HG03280 (cell line): ENCODE data around the gene CRHR1.

ENCODE experiments used
- ATAC-seq: cut with Tn5 transposase; IDR thresholded peaks from one replicate; pipeline ENCODE4 v1.9.1; 2021; ENCODE audit warnings: mild to moderate bottlenecking, moderate library complexity; ENCODE audit not compliant: unreplicated experiment

CRHR1 gene

DNA sequence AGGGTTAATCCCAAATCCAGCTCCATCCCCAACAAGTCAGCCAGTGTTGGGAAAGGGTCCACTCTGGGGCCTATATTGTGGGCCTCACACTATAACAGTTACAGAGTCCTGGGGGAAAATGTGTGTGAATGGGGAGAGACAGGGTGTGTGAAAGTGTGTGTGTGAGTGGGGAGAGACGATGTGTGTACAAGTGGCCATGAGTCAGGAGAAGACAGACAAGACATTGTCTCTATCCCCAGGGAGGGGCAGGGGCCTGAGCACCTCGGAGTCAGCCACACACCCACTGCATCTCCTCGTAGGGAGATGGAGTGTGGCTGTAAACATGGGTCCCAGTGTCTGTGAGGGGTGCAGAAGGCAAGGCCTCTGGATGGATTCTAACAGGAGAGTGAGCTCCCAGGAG, 2.9 kb downstream of the CRHR1 start:
- ATAC-seq: no peak

DNA sequence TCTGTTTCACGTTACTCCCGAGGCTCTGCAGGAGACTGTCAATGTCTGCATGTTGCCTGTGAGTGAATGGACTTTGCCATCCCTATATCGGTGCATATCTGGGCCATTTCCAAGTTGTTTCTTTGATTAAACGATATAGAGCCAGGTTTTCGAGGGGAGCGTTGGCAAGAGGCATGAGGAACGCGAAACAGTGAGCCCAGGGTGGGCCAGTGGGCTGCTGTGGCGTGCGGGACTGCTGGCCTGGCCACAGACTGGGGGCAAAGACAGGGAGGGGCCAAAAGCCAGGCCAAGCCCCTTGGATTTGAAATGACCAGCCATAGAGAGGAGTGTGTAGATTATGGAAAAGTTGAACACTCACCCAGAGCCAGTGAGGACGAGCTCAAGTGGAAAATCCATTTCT, 3.5 kb downstream of the CRHR1 start:
- ATAC-seq: no peak

DNA sequence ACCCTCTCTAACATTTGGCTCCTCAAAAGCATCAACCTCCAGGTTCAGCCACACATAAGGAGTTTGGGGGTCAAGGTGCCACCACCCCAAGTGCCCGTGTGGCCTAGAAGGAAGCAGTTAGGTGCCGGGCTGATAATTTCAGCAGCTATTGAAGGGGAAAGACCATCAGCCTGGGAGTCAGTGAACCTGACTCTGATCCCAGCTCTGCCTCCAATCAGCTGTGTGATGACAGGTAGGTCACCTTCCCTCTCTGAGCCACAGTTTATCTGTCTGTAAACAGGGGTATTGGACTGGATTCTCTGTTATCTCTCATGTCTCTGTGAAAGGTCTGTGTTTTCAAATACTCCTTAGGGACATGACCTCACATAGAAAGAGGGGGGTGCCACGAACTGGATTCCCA, 3.9 kb downstream of the CRHR1 start:
- no peak for ATAC-seq

DNA sequence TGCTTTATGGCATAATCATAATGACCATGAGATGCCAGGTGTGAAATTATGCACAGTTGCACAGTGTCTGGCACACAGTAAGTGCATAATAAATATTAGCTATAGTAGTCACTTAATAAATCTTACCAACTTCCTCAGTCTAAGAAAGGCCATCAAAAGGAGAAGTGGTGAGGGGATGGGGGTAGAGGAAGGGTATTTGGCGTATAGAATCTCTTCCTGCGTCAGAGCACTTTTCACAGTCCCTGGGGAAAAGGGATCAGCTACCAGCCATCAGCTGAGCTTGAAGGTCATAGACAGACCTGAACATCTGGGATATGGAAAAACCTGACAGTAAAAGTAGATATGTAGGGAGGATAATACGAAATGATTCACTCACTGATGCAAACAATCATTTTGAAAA, 5.8 kb downstream of the CRHR1 start:
- no peak for ATAC-seq

DNA sequence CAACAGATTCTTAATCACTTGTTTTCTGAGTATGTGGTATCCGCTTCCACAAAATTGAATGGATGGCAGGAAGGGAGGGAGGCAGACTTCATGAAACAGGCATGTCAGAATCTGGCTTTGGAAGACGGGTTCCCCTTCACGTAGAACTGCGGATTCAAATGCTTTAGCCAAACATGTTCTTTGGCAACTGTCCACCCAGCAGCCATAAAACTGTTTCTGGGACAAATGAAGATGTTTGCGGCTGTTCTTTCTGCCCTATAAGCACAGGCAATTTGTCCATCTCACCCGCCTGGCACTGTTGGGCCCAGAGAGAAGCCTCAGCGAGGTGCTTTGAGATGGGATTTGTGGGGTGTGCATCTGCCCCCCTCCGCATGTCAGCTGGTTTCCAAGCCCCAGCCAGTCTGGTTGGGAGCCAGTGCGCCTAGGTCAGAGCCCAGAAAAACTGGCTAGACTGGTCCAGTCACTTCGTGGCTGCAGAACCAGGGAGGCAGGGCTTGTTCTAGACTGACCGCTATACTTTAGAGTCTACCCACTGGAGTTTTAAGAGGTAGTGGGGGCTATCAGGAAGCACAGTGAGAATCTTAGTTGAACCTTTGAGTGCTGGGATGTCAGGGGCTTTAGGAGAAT, 6.3 kb downstream of the CRHR1 start:
- no peak for ATAC-seq

DNA sequence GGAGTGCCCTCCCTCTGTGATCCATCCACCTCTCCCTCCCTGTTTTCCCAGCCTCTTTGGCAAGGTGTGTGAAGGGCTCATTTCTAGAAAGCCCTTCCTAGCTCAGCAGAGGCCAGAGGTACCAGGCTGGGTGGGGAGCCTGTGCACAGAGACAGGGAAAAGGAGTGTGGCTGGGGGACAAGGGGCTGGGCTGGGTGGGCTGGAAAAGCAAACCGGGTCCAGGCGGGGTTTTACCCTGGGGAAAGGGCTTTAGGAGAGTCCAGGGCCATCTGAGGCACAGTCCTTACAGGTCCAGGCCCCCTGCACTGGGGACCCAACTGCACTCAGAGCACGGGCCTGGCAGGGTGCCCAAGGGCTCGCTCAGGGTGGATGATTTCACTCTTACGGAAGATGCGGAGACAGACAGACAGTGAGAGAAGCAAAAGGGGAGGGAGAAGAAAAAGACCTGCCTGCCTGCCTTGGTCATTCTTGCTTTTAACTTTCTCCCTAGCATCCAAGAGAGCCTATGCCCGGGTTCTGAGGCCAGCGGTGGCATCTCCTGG, 7.0 kb downstream of the CRHR1 start:
- ATAC-seq: no peak

DNA sequence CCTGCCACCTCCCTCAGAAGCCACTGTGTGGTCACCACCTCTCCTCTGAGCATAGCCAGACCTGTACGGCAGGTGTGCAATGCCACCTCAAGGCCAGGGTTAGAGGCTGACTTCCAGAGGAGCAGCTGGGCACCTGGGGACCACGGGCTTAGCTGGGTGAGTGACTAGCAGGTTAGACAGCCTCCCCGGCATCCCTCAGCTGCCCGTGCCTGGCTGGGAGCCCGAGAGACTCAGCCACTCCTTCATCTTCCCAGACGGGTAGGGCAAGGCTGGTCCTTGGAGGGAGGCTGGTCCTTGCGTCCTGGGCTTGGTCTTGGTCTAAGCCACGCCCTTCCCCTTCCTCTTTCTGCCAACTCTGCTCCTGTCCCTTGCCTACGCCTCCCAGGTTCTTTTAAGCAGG, 7.8 kb downstream of the CRHR1 start:
- no peak for ATAC-seq

DNA sequence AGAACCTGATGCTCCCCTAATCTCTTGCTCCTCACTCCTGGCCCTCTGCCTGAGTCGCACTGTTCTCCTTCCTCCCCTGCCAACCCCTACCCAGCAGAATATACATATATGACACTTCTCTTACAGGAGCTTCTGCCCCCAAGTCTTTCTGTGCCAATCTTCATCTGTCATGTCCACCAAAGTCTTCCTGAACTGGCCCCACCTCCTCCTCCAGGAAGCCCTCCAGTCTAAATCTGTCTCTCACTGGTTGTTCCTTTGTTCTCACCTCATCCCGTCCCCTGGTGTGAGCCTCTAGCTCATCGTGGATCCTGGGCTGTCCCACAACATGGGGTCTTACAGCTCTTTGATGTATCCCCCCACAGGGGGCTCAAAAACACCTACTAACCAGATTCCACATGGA, 8.3 kb downstream of the CRHR1 start:
- ATAC-seq: no peak

DNA sequence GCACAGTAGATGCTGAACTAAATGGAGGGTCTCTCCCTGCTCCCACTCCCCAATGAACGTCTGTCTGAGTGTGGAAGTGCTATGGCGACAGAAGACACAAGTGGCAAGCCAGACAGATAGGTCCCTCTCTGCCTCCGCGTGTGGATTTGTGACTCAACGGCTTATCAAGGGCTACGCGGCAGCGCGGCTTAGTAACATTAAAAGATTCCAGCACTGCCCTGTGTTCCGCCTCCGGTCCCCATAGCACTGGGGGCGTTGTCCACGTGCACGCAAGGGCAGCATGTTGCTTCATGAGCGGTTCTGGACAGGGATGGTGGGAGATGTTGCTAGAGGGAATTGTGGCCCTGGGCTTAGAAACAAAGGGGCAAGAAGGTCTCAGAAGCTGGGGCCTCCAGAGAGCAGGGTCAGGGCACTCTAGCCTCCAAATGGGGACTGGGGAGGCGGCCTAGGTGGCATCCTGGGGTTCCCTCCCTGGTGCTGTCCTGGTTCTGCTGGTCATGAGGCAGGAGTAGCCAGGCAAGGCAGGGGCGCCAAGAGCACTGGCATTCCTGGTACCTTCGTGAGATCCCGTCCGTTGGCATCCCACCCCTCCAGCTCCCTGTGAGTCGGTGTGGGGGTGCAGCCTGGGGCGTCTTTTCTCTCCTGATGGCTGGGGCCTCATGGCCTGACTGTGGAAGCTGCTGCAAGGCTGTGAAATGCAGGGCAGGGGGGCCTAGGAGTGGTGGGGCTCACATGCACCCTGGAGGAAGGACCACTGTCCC, 9.1 kb downstream of the CRHR1 start:
- ATAC-seq: no peak

DNA sequence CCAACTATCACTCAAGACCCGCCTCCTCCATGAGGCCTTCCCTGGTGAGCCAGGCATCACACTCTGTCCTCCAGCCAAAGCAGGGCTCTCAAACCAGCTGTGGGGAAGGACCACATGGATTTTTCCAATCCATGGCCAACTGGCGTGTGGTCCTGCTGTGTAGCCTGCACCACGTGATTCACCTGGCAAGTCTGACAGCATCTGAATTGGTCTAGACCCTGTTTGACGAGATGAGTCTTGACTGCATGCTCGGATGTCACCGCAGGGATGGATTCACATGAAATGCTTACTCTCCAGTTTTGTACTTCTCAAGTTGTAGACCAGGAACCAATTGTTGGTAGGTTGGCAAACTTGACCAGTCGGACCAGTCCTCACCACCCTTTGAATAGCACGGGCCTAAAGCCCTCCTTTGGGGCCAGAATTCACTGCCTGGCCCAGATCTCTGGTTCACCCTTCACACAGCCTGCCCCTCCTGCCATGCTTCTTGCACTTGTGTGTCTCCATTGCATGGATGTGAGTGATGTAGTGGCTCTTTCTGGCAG, 9.9 kb downstream of the CRHR1 start:
- ATAC-seq: no peak

DNA sequence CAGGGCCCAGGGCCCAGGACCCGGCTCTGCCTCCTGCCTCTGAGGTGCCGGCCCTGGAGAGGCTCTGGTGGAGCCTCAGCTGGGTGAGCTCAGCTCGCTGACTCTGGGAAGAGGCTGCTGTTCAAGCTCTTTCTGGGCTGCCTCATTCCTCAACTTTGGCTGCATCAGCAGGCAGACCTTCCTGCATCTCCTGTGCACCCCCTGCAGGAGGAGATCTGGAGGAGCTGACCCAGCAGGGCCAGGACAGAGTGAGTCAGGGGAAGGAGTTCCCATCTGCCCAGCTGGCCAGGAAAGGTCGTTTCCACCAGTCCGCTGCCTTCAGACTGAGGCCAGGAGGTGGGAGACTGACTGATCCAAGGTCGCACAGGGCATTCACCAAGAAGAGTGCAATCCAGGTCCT, 10.7 kb downstream of the CRHR1 start:
- no peak for ATAC-seq

DNA sequence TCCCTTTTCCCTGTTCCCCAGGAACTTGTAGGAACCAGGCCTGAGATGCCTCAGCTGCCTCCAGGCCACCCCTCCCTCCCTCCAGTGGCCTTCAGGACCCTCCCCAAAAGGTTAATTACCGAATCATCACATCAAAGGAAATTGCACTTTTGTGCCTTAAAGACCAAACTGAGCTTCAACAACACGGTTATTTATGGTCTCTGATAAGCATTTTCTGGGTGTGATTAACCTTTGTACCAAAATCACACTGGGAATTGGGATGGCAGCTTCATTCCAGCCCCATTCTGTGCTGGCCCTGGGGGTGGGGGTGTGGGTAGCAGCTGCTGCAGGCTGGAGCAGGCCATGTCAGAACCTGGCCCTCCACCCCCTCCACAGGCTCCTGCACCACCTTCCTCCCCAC, 16.7 kb downstream of the CRHR1 start:
- ATAC-seq: no peak

DNA sequence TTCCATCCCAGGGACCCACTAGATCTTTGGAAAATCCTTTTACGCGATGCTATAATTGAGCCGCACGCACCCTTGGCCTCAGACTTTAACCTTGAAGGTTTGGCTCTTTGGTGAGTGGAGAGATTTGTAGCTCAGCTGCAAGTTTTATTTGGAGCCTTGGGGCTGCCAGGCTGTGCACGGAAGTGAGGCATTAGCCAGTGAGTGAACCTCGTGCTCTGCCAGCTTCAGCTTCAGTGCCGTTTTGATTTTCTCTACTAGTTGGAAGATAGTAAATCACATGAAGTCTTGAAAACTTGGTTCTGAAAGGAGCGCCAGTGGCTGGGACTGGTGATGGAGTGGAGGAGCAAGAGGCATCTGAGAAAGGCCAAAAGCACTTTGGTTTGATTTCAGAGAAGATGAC, 17.3 kb downstream of the CRHR1 start:
- ATAC-seq: no peak

DNA sequence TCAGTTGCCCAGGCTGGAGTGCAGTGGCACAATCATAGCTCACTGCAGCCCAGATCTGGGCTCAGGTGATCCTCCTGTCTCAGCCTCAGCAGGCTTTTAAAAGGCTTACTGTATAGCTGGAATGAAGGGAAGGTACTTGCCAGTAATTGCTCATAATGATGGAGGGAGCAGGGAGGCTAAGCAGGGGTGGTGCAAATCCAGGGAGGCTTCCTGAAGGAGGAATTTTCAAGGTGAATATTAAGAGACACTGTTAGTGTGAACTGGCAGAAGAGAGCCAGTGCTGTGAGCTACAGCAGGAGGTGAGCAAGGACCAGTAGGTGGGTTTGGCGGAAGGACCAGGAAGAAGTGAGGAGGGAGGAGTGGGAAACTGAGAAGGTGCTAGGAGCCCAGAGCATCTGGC, 24.7 kb downstream of the CRHR1 start:
- ATAC-seq: no peak

DNA sequence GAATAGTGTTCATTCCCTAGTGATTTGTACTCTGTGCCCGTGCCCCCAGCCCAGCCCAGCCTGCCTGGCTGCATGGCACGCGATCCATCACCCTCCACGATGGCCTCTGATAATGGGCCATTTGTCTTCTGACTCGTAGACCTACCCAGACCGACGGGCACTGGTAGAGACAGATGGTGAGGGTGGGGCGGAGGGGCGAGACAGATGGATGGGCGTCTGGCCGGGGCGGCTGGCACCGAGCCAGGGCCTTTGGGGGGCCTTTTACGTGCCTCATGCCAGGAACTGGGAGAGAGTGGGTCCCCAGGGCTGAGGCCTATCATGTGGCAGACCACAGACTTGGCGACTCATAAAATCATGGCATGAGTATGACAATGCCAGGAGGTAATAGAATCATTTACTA, 25.4 kb downstream of the CRHR1 start:
- no peak for ATAC-seq

DNA sequence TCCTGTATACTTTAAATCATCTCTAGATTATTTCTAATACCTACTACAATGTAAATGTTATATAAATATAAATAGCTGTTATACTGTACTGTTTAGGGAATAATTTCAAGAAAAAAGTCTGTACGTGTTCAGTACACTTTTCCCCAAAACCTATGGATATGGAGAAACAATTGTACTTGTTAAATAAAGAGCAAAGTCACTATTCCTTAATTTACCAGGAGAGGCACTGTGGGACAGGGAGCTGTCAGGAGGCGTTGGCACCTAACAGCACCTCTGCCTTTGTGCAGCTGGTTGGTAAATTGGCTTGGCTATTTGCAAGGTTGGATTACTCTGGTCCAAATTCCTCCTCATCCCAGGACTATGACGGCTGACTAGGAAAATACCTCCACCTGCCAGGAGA, 28.0 kb downstream of the CRHR1 start:
- ATAC-seq: no peak

DNA sequence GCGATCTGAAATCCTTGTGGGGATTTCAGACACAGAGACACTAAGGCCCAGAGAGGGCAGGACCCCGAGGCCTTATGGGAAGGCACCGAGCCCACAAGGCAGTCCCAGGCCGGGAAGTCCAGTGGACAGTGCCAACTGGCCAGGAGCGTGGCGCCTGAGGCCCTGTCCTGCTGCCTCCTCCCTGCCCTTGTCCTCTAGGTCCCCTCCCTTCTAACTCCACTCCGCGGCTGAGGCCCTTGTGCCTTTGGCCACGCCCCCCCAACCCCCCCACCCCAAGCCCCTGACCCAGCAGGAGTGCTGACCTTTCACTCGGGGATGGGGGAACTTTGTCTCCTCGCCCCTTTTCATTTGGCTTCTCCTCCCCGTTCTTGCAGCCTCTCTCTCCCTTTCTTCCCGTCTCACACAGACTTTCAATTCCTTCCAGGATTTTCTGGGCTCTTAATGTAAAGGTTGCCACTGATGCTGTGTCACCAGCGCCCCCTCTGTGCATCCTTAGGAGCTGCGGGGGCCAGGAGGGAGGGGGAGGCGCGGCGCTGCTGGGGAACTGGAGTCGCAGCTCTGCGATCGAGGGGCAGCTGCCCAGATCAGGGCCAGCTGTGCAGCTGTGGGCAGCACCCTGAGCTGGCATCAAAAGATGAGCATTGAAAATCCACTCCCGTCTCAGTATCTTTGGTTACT, 29.1 kb downstream of the CRHR1 start:
- no peak for ATAC-seq

DNA sequence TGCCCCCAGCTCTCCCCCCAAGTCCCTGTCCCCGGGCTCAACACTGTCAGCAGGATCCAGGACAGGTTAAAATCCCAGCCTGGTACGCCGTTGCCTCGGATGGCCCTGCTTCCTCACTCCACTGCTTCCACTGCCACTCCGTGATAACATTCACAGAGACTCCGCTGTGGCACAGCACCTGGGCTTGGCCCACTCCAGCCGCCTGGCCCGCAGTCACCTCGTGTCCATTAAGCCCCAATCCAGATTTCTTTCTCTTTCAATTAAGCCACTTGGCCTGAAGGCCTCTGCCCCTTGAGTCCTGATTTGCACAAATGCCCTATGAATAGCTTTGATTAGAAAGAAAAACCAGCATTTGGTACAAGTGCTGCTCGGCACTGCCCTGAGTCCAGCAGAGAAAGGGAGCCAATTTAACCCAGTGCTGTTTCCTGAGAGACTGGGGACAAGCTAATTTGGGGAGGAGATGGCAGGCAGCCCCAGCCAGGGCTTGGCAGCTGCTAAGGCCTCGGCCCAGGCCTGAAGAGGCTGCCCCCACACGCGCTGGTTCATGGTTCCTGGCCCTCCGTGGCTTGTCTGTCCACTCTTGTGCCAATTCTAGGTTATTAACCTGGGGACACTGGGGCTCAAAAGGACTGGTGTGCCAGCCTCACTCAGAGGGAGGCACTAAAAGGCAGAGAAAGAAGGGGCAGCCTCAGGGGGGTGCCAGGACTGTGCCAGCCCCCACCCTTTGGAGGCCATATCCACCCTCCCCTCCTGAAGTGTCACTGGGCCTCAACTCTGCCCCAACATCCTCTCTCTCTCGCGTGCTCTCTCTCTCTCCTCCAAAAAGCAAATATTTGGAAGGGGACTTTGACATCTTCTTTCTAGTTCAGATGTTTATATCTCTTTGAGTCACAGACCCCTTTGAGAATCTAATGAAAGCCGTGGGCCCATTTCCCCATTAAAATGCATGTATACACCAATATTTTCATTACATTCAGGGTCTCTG, 30.8 kb downstream of the CRHR1 start:
- ATAC-seq: no peak

DNA sequence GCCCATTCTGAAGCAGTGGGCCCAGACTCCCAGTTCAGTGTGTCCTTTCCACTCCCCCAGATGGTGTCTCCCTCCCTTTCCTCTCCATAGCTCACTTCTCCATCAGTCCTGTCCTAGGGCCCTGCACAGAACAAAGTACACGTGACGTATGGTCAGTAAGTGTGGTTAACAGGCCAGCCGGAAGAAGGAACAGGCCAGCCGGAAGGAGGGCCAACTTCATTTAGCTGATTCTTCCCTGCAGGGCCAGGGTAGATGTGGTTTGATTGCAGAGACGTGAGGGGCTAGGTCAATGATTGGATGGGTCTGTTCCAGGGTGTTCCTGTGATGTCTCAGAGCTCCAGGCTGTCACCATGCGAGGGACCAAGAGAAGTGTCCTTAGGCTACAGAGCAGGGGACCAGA, 31.6 kb downstream of the CRHR1 start:
- no peak for ATAC-seq

DNA sequence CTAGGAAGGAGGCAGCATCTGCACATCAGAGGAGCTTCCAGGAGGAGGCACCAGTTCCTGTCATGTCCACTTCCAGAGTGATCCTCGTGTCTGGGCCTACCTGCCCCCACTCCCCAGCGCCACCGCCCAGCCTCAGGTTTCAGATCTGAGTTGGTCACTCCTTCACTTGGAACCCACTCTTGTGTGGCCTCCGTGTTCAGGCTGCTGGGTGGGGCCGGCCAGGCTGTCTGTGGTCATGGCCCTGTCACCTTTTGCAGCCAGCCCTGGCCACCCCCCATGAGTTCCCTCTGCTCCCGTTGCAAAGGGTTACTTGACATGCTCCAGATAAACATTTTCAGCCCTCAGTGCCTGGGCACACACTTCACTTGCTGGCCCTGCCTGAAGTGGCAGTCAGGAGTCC, 33.9 kb downstream of the CRHR1 start:
- no peak for ATAC-seq

DNA sequence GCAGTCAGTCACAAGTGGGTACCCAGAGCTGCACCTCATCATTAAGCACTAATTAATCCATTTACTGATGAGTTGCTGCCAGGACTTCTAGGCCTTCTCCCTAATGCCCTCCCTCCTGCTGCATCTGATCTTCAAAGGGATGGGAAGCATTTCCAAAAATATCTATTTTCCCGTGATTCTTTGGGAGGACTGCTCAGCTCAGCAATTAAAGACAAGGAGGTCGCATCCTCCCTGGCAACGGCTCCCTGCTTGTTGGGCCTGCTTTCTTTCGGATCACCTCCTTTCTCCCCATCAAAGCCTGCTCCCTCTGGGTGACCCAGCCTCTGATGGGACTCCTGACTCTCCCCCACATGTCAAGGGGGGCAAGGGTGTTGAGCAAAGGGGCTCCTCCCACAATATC, 34.6 kb downstream of the CRHR1 start:
- ATAC-seq: no peak
